ENCODE measurements around the gene SNX9. TPM values are rescaled to one million over a fixed set of nuclear protein-coding genes. Genes with fewer than 3 reads are reported as not detected.

Gene SNX9
- total RNA-seq, 1 experiment from 2014 or later, result 27.4 TPM

GRCh38 chr6:157800420-157801237 is 22.4 kb upstream of the SNX9 start:
- H3K4me1 Mint-ChIP-seq (ENCODE audit: low read depth, unreplicated experiment), result no peaks in the 10 kb centered on the region
- no peak overlapping the region for H3K4me3 Mint-ChIP-seq (ENCODE audit: unreplicated experiment)
- Histone ChIP-seq H3K4me3 (ENCODE audit: low read depth, low read length) (no peak overlapping the region), H3K4me1 (no peaks in the 10 kb centered on the region), H3K27me3 (replicated peaks; ENCODE audit: control insufficient read depth, insufficient read depth, low read length) (no peaks in the 10 kb centered on the region), H3K36me3 (ENCODE audit: control insufficient read depth, insufficient read depth, low read length) (no peaks in the 10 kb centered on the region), H3K9me3 (no peaks in the 10 kb centered on the region)
- H3K9me3 Mint-ChIP-seq (ENCODE audit: unreplicated experiment), result no peaks in the 10 kb centered on the region
- POLR2A ChIA-PET, result no interaction called here
- no peak for TF ChIP-seq CTCF (IDR thresholded peaks at IDR 0.05; ENCODE audit: insufficient read depth in 1 of 2, low read depth in 1 of 2, low read length in 1 of 2, severe bottlenecking in 1 of 2, unreplicated experiment in 1 of 2)
- peaks cover 8% of the 10 kb centered on the region for H3K27me3 Mint-ChIP-seq (ENCODE audit: insufficient read depth, unreplicated experiment)
- H3K36me3 Mint-ChIP-seq (ENCODE audit: insufficient read depth, unreplicated experiment), result no peaks in the 10 kb centered on the region
- intact Hi-C loops (cut with micrococcal nuclease; ENCODE audit: unreplicated experiment), result no loop called here
- H3K27ac Mint-ChIP-seq (ENCODE audit: unreplicated experiment), result no peak overlapping the region
- DNase-seq, result no peak
- no TSS peak for BruUV-seq (replicated peaks)
- CTCF ChIA-PET, result interaction anchor here (0.7 kb wide), 2 partner anchors 13 to 48 kb away, joined by 3 read pairs; no protein-coding TSS in a partner anchor

- no peaks in the 10 kb centered on the region for H3K36me3 Mint-ChIP-seq (ENCODE audit: insufficient read depth, unreplicated experiment)
- no peaks in the 10 kb centered on the region for H3K9me3 Mint-ChIP-seq (ENCODE audit: unreplicated experiment)
- no peak overlapping the region for H3K4me3 Mint-ChIP-seq (ENCODE audit: unreplicated experiment)
- Histone ChIP-seq H3K36me3 (ENCODE audit: control insufficient read depth, insufficient read depth, low read length) (no peaks in the 10 kb centered on the region), H3K9me3 (no peaks in the 10 kb centered on the region), H3K4me1 (no peaks in the 10 kb centered on the region), H3K27me3 (replicated peaks; ENCODE audit: control insufficient read depth, insufficient read depth, low read length) (no peaks in the 10 kb centered on the region; the same call in 1 of the 2 replicates), H3K4me3 (ENCODE audit: low read depth, low read length) (no peak overlapping the region)
- no peak for DNase-seq
- ChIA-PET CTCF (no interaction called here), POLR2A (no interaction called here)
- H3K27me3 Mint-ChIP-seq (ENCODE audit: insufficient read depth, unreplicated experiment), result peaks cover 4% of the 10 kb centered on the region
- H3K4me1 Mint-ChIP-seq (ENCODE audit: low read depth, unreplicated experiment), result no peaks in the 10 kb centered on the region
- intact Hi-C loops (cut with micrococcal nuclease; ENCODE audit: unreplicated experiment), result no loop called here
- no TSS peak for BruUV-seq (replicated peaks)
- H3K27ac Mint-ChIP-seq (ENCODE audit: unreplicated experiment), result no peak overlapping the region
- TF ChIP-seq CTCF (IDR thresholded peaks at IDR 0.05; ENCODE audit: insufficient read depth in 1 of 2, low read depth in 1 of 2, low read length in 1 of 2, severe bottlenecking in 1 of 2, unreplicated experiment in 1 of 2), result no peak
Measured at GRCh38 chr6:157804448-157805327, 18.4 kb upstream of the SNX9 start.

GRCh38 chr6:157806131-157806855 is 16.8 kb upstream of the SNX9 start:
- Histone ChIP-seq H3K36me3 (ENCODE audit: control insufficient read depth, insufficient read depth, low read length) (no peaks in the 10 kb centered on the region), H3K27me3 (replicated peaks; ENCODE audit: control insufficient read depth, insufficient read depth, low read length) (no peaks in the 10 kb centered on the region; the same call in 1 of the 2 replicates), H3K9me3 (no peaks in the 10 kb centered on the region), H3K4me1 (no peaks in the 10 kb centered on the region; the same call in 1 of the 2 replicates), H3K4me3 (ENCODE audit: low read depth, low read length) (no peak overlapping the region)
- DNase-seq, result no peak
- no TSS peak for BruUV-seq (replicated peaks)
- H3K9me3 Mint-ChIP-seq (ENCODE audit: unreplicated experiment), result no peaks in the 10 kb centered on the region
- H3K36me3 Mint-ChIP-seq (ENCODE audit: insufficient read depth, unreplicated experiment), result no peaks in the 10 kb centered on the region
- no peaks in the 10 kb centered on the region for H3K4me1 Mint-ChIP-seq (ENCODE audit: low read depth, unreplicated experiment)
- H3K4me3 Mint-ChIP-seq (ENCODE audit: unreplicated experiment), result no peak overlapping the region
- ChIA-PET POLR2A (no interaction called here), CTCF (no interaction called here)
- H3K27ac Mint-ChIP-seq (ENCODE audit: unreplicated experiment), result no peak overlapping the region
- H3K27me3 Mint-ChIP-seq (ENCODE audit: insufficient read depth, unreplicated experiment), result no peaks in the 10 kb centered on the region
- intact Hi-C loops (cut with micrococcal nuclease; ENCODE audit: unreplicated experiment), result no loop called here
- no peak for TF ChIP-seq CTCF (IDR thresholded peaks at IDR 0.05; ENCODE audit: insufficient read depth in 1 of 2, low read depth in 1 of 2, low read length in 1 of 2, severe bottlenecking in 1 of 2, unreplicated experiment in 1 of 2)

Measured in Caco-2 (cell line).